ENCODE results near the gene CFAP100.
A peak's percentile ranks its signal among the peaks of the same experiment; 100 is the strongest.

CFAP100 gene

GRCh38 chr3:126464494-126464893 is 69.8 kb downstream of the CFAP100 start:
- DNase-seq (ENCODE audit: low spot score): no peak

DNA sequence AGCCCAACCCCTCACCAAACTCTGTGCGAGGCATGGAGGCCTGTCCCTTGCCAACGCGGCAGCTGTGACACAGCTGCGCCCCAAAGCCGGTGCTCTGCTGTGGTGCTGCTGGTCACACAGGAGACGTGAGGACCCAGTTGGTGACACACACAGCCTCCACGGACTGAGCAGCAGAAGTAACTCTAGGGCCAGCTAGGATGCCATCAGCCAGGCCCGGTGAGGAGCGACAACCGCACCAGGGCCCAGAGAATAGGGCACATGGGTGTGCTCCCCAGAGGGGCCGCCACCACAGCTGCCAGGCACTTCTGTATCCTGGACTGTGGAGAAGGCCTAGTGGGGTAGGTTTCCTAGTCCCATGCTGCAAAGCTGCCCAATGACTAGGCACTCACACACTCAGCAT is 70.3 kb downstream of the CFAP100 start:
- DNase-seq (ENCODE audit: low spot score): no peak

DNA sequence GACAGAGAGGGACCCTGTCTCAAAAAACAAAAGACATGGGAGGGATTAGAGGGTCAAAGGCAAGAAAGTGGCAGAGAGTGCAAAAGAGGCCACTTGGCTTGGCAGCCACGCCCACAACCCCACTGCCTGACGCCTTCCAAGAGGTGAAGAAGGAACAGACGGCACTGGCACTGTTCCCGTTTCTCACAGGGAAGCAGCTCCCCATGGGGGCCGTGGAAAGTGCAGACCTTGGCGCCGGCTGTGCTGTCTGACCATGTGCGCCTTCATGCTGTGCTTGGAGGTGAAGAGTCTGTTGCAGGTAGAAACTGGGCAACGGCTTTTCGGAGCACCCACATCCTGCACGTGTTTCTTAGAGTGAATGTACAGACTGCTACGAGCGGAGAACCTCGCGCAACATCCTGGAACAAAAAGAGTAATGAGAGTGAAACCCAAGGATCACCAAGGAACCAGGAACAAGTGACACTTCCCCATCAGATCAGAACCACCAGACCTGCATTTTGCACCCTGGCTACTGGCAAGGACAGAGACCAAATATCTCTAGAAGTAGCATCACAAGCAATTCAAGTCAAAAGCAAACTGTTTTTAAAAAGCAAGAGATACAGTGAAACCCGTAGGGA is 71.3 kb downstream of the CFAP100 start:
- DNase-seq (ENCODE audit: low spot score): no peak

GRCh38 chr3:126466886-126467610 is 72.3 kb downstream of the CFAP100 start:
- DNase-seq (ENCODE audit: low spot score): no peak

DNA sequence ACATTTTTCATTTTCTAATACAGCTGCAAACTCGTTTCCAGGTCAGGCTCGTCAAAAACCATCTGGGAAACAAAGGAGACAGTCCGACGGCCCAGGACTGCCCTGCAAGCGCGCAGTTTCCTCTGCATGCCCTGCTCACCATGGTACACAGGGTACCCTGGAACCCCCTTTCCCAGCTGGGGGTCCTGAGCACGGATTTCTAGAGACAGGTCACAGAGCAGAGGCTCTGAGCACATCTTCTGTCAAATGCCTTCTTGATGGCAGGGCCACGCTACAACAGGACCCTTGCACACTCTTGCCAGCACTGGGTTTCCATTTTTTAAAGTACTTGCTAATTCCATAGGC is 72.9 kb downstream of the CFAP100 start:
- no peak for DNase-seq (ENCODE audit: low spot score)

- DNase-seq (ENCODE audit: low spot score): no peak
Measured at GRCh38 chr3:126468028-126468891, 73.6 kb downstream of the CFAP100 start.

GRCh38 chr3:126469479-126469878 is 74.8 kb downstream of the CFAP100 start:
- DNase-seq (ENCODE audit: low spot score): no peak

GRCh38 chr3:126472277-126473006 is 77.7 kb downstream of the CFAP100 start:
- DNase-seq (ENCODE audit: low spot score): peak; percentile 88

DNA sequence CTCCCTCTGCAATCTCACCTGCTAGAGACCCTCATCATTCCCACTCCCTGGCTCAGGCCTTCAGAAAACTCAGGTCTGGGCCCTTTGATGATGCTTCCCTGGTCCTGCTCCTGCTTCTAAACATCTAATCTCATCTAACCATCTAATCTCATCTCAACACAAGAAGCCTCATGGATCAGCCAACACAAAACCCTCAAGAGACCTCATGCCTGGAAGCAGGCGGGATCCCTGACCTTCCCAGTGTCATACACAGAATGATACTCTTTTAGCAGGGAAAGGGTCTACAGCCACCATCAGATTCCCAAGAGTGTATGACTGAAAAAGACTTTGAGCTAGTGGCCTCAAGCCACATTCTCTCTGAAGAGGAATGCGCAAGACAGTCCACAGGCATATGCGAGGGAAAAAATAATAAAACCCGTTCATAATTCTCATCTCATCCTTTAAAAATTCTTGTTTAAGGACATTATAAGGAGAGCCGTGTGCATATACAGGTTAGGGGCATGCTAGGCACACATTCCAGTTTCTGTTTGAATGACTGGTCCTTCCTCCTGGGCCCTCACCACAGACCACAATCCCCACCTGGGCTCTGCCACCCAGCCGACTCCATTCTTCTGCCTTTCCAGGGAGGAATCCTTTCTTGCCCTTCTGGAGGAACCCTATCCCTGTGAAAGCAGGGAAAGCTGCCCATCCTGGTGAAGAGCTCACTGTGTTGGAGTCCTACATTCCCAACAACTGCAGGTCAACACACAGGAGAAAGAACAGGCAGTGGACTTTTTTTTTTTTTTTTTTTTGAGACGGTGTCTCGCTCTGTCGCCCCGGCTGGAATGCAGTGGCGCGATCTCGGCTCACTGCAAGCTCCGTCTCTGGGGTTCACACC is 78.8 kb downstream of the CFAP100 start:
- peak; percentile 66 for DNase-seq (ENCODE audit: low spot score)

DNA sequence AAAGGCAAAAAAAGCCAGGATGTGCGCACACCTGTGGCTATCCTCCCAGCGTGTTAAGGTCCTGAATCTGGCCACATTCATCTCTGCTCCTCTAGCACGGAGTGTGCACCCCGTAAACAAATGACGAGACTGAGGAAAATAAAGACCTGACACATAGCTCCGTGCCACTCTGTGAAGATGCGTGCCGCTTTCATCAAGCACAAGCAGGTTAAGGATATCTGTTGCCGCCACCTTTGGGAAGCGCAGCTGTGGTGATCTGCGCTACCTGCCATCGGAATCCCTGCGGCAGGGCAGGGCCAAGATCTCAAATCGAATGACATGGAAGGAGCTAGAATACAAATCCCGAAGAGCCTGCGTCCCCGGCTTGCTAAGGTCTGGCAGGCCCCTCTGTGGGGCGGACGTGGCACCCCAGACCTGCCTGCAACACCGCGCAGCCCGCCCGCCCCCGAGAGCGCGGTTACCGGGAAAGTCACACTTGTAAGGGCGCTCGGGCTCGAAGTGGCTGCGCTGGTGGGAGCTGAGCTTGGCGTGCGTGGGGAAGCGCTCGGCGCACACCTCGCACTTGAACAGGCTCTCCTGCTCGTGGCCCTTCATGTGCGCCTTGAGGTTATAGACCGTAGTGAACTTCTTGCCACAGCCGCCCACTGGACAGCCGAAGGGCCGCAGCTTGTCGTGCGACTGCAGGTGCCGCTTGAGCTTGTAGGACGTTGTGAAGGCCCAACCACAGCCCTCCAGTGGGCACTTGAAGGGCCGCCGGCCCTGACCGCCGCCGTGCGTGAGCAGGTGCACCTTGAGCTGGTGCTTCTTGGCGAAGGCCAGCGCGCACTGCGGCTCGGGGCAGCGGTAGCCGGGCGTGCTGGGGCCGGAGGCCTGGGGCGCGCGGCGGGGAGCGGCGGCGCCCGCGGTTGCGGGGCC is 80.0 kb downstream of the CFAP100 start:
- peak; percentile 59 for DNase-seq (ENCODE audit: low spot score)

- DNase-seq (ENCODE audit: low spot score): peak; percentile 96
Measured at GRCh38 chr3:126475413-126476114, 80.9 kb downstream of the CFAP100 start, which contains the start of gene ZXDC. ZXDC (minus strand) TSS chr3:126475891; CDS start chr3:126475865, 26 bp downstream.

- peak; percentile 72 for DNase-seq (ENCODE audit: low spot score)
Measured at GRCh38 chr3:126476166-126477060, 81.7 kb downstream of the CFAP100 start.

DNA sequence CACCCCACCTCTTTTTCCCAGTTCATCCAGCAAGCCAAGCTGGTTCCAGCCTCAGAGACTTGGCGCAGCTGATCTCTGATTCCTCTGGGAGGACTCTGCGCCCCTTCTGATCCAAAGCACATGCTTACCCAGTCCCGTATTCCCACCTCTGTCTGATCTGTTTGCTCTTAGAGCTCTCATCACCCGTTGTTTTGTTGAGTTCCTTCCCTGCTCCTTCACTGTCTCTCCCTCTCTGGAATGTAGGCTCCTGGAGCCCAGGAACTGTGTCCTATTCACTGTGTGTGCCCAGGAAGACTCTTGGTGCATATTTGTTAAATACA is 82.3 kb downstream of the CFAP100 start:
- DNase-seq (ENCODE audit: low spot score): no peak

DNA sequence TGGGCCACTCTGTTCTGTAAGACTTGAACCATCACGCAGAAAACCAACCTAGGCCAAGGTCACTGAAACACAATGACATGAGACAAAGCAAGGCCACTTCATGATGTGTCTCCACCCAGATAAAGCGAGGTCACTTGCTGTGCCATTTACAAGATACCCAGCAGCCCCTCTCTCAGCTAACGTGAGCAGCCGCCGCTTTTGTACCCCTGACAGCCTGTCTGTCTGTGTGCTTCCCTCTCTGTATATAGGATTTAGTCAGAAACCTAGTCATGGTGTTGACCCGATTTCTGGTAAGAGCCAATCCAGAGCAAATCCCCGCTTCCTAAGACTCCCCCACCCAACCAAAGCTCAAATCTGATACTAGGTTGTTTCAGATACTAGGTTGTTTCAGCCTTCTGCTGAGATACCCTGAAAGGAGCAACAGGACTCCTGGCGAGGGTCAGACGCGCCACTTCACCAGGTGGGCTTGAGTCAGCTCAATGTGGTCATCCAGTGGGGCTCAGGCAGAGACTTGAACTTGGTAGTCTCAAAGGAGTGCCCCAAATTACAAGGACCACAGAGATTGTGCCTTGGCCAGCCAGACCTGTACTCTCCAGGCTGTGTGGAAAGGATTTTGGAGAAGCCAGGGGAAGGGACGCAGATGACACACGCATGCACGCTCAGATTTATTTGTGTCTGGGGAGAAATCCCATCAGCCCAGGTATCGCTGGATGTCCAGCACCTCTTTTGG is 84.0 kb downstream of the CFAP100 start:
- DNase-seq (ENCODE audit: low spot score): no peak

GRCh38 chr3:126479642-126480041 is 84.9 kb downstream of the CFAP100 start:
- DNase-seq (ENCODE audit: low spot score): no peak

DNA sequence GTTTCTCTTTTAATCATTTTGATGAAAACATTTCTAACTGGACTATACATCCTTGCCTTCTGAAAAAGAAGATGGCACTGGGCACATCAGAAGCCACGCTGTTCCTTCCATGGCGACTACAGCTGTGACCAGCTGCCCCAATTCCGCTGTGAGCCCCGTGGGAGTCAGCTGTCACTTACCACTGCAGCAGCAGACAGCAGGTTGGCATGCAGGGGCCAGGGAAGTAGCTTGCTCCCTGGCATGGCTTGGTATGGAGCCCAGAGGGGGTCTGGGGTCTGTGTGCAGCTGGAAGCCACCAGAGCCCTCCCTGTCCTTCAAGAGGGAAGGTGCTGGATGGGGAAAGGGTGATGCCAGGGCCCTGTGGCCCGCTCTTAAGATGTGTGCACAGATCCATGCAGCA is 85.5 kb downstream of the CFAP100 start:
- DNase-seq (ENCODE audit: low spot score): no peak

GRCh38 chr3:126480861-126481260 is 86.2 kb downstream of the CFAP100 start:
- DNase-seq (ENCODE audit: low spot score): no peak

Measured in kidney tubule cell (primary cell).